ENCODE measurements around the gene CNBD2. TPM values are rescaled to one million over a fixed set of nuclear protein-coding genes. Genes with fewer than 3 reads are reported as not detected.
"Not testable (repeated sequence)": the region's sequence is repeated elsewhere in the genome, so short reads cannot be mapped to it uniquely, and the experiment has no call there.

CNBD2 gene
- 1 to 10 TPM in 1 of 4 donors, under 1 TPM in 3; 0.46 to 1.8 (median 0.70) TPM for polyA plus RNA-seq (ENCODE audit: insufficient read length in 4 of 4)

GRCh38 chr20:35967979-35968640 is at the start of gene CNBD2:
Gene CNBD2 (plus strand): TSS chr20:35968590. CDS start chr20:35968763, 173 bp downstream.
- no peak for DNase-seq (ENCODE audit: low read depth in 4 of 4, low spot score in 3 of 4)

GRCh38 chr20:35920523-35920922 is 47.9 kb upstream of the CNBD2 start:
- DNase-seq (ENCODE audit: low read depth in 4 of 4, low spot score in 3 of 4), result no peak

DNA sequence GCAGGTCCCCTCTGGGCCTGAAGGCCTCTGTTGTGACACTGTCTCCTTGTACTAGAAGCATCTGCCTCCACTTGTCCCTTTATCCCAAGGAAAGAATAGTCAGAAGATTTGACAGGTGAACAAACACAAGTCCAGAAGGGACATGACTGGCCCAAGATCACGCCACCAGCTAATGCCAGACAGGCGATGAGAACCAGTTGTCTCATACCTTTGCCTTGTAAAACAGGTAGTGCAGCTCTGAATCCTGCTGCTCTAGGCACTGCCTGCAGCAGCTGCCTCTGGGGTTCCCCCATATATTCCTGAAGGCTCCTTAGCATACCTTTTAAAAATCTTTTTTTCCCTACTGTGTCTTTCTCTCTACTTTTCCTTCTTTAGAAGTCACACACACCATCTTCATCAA is 39.1 kb upstream of the CNBD2 start:
- no peak for DNase-seq (ENCODE audit: low read depth in 4 of 4, low spot score in 3 of 4)

GRCh38 chr20:35934050-35934449 is 34.3 kb upstream of the CNBD2 start:
- no peak for DNase-seq (ENCODE audit: low read depth in 4 of 4, low spot score in 3 of 4)

DNA sequence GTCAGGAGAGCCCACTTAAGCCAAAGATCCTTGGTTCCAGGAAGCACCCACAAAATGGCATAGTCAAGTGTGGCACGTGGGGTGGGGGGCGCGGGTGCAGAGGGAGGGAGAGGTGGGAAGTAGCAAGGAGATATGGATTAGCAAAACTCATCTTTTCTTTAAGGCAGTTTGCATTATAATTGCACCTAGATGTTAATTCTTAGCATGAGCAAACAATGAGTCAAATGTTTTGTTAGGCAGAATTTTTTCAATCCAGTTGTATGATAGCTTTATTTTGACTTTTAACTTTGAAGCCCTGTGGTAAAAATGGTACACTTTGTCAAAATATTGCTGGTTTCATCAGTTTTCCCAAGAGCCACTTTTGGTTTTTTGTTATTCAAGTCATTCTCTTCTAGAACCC is 29.1 kb upstream of the CNBD2 start:
- DNase-seq (ENCODE audit: low read depth in 4 of 4, low spot score in 3 of 4), result no peak

DNA sequence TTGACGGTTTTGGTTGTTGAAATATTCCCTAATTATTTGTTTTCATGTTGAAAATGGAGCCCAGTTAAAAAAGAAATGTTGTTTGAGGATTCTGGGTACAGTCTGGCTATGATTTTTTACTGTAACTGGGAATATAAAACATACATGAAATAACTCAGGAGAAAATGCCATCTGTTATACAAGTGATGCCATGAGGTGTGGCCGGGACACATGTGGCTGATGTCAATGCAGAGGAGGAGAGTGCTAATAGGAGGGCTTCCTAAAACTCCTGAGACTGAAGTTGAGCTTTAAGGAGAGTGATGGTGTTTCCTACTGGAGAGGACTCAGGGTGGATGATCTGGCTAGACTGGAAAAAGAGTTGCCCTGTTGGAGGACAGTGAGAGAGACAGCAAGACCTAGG is 26.8 kb upstream of the CNBD2 start:
- no peak for DNase-seq (ENCODE audit: low read depth in 4 of 4, low spot score in 3 of 4)

DNA sequence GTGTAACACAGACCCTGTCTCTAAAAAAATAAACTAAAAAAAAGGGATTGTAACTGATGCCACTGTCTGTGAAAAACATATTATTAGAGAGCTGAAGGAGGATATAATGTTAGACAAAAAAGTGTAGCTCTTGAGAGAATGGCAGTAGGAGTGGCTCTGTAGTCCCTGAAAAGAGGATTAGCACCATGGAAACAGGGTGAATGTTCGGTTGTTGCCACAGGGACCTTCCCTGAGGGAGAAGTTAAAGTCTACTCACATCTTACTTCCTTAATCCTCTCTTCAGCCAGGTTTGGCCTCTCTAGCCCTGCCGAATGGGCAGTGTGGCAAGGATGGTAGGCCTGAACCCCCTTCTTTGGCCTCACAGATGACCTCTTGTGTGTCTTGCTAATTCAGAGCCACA is 26.1 kb upstream of the CNBD2 start:
- no peak for DNase-seq (ENCODE audit: low read depth in 4 of 4, low spot score in 3 of 4)

DNA sequence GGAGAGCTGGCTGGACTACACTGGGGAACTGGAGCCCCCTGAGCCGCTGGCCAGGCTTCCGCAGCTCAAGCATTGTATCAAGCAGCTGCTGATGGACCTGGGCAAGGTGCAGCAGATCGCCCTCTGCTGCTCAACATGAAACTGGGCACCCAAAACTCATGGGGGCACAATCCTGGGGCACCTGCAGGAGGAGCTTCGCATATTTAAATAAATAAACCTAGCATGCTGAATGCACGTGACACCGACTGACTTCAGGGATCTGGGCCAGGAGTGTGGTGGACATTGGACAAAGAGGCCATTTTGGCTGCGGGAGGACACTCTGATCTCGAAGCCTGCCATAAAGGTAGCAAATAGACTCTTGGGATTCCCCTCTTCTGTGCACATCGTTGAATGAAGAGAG is 20.9 kb upstream of the CNBD2 start:
- no peak for DNase-seq (ENCODE audit: low read depth in 4 of 4, low spot score in 3 of 4)

- DNase-seq (ENCODE audit: low read depth in 4 of 4, low spot score in 3 of 4), result no peak
Observed at GRCh38 chr20:35947907-35948306, 20.5 kb upstream of the CNBD2 start.

DNA sequence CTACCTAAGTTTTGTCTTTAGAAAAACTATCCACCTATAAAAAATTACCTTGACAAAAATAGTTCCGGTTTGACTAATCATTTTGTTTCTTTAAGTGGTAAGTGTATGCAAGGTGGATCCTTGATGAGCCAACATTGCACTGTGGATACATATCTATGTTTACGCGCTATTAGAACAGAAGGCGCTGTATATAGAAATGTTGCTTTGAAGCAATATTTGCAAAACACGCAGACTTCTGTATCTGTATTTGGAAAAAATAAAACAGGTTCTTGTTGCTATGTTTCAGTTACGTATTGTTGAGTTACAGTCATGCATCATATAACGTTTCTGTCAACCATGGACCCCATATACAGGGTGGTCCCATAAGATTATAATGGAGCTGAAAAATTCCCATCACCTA is 18.3 kb upstream of the CNBD2 start:
- no peak for DNase-seq (ENCODE audit: low read depth in 4 of 4, low spot score in 3 of 4)

- DNase-seq (ENCODE audit: low read depth in 4 of 4, low spot score in 3 of 4), result not testable (repeated sequence)
Observed at GRCh38 chr20:35952080-35952479, 16.3 kb upstream of the CNBD2 start.

GRCh38 chr20:35952480-35953386 is 15.7 kb upstream of the CNBD2 start:
- no peak for DNase-seq (ENCODE audit: low read depth in 4 of 4, low spot score in 3 of 4)

DNA sequence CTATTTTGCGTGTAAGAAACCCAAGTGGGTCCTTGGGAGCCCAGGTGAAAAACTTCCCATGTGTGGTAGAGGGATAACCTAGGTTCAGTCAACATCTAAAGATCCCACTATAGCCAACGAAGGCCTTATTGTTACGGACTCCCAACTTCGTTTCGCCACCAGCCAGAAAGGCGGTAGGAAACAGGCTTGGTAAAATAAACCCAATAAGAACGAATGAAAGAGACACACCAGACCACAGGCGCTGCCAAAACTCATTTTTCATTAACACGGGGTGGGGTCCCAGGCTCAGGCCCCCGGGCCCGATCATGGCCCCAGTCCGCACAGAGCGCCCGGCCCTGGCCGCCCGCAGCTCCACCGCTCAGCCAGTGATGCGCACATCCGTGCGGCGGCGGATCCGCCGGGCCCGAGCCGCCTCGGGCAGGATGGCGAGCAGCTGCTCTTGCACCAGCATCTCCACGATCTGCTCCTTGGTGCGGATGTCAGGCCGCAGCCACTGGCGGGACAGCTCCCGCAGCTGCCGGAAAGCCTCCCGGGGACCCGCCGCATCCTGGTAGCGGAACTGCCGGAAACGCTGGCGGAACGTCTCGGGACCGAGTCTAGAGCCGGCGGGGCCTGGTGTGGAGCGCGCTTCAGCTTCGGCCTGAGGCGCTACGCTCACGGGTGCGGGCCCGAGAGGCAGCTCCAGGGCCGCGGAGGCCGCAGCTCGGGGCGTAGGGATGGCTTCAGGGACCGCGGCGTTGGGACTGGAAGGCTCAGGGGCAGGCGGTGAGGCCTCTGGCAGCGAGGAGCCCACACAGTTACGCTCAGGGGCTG is 14.8 kb upstream of the CNBD2 start:
- peak in 2 of 4 donors; percentile 6 to 11 for DNase-seq (ENCODE audit: low read depth in 4 of 4, low spot score in 3 of 4)

- DNase-seq (ENCODE audit: low read depth in 4 of 4, low spot score in 3 of 4), result peak; percentile 94 to 99 (median 95)
Observed at GRCh38 chr20:35954200-35954906, 14.0 kb upstream of the CNBD2 start, which contains the start of gene SCAND1. Gene SCAND1 (minus strand): TSS chr20:35954502. CDS start chr20:35954284, 218 bp downstream.

DNA sequence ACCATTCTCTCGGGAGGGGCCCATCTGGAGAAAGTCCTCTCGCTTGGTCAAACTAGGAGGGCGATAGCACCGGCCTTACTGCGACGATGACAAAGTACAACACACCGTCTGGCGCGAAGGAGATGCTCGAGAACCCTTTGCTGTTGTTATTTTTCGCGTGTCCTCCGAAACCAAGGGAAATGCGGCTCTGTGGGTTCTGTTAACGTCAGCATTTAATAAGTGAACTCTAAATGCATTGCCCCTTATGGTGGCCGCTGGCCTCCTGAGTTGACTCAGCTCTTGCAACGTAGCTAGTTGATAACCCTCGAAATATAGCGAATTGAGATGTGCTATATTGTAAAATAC is 13.5 kb upstream of the CNBD2 start:
- DNase-seq (ENCODE audit: low read depth in 4 of 4, low spot score in 3 of 4), result peak in 1 of 4 donors; percentile 14

DNA sequence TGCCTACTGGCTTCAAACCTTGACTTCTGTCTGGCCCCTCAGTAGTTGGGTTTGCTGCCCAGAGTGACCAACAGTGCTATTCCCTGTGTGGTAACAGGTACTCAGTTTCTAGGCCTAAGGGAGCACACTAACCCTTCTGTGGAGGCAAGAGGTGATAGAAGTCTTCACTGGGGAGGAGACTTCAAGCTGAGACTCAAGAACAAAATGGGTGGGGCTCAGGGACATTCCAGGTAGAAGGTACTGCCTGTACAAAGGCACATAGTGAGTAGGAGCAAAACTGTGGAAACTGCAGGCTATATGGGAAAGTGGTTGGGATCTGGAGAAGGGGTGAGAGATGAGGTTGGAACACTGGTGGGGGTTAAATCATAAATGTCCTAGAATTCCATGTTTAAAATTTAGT is 11.8 kb upstream of the CNBD2 start:
- DNase-seq (ENCODE audit: low read depth in 4 of 4, low spot score in 3 of 4), result no peak

- DNase-seq (ENCODE audit: low read depth in 4 of 4, low spot score in 3 of 4), result not testable (repeated sequence)
Observed at GRCh38 chr20:35959291-35959690, 9.1 kb upstream of the CNBD2 start.

GRCh38 chr20:35963878-35964277 is 4.5 kb upstream of the CNBD2 start:
- no peak for DNase-seq (ENCODE audit: low read depth in 4 of 4, low spot score in 3 of 4)

DNA sequence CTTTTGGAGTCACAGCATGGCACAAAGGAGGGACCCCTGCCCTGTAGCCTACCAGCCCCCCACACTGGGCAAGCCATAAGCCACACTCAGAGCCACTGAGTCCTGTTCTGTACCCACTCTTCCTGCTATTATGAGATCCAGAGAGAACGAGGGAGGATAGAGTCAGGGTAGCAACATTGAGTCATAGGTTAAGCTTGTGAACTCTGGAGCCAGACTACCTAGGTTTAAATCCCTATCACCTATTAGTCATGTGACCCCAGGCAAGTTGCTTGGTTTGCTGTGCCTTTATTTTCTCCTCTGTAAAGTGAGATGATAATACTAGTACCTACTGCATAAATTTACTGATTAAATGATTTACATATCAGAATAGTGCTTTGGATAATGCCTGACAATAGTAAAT is 540 bp downstream of the CNBD2 start:
- no peak for DNase-seq (ENCODE audit: low read depth in 4 of 4, low spot score in 3 of 4)

DNA sequence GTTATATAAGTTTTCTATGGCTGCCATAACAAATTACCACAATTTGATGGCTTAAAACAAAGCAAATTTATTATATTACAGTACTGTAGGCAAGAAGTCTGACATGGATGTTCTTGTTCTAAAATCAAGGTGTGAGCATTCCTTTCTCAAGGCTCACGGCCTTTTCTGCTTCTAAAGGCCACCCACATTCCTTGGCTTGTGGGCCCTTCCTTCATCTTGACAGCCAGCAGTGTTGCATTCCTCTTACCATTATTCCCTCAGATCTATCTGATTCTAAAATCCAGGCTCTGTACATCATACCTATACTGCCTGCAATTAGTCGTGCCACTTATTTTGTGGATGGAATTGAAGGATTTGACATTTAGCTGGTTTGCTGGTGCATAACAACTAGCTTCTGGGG is 3.6 kb downstream of the CNBD2 start:
- no peak for DNase-seq (ENCODE audit: low read depth in 4 of 4, low spot score in 3 of 4)

Measured in right renal pelvis (tissue), 4 donors.